Putamen (tissue), 1 donor: Measurements from ENCODE around the gene ERAS.

Source experiments
- DNase-seq: peaks from one replicate; pipeline ENCODE4 v3.0.0-alpha.2; 2016; ENCODE audit warnings: low spot score

The ERAS gene, protein sequence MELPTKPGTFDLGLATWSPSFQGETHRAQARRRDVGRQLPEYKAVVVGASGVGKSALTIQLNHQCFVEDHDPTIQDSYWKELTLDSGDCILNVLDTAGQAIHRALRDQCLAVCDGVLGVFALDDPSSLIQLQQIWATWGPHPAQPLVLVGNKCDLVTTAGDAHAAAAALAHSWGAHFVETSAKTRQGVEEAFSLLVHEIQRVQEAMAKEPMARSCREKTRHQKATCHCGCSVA

DNA sequence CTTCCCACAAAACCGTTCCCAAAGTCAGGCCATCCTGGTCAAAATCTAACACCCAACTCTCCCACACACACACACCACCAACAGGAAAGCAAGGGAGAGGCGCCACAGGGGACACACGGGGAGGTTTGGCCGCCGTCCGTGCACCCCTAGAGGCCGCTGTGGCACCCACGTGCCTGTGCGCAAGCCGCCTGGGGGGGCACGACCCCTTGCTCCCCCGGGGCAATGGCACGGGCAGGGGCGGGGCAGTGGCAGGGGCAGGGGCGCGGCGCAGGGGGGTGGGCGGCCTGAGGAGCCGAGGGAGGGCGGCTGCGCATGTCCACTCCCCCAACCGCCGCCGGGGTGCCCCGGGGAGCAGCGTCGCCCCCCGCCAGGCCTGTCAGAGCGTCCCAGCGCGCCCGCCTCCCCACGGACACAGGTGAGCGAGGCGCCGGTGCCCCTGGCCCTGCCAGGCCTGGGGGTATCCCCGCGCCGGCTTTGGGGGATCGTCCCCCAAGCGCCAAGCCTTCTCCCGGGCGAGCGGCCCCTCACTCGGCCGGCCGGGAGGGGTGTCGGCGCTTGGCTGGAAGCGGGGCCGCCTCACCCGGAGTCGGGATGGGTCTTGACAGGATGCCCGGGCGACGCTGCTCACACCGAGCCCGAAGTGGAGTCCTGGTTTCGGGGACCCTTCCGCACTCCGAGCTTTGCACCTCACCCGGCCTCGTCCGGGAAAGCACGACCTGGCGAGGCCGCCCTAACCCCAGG, at the start of gene ERAS:
Gene ERAS, plus strand, starts transcription at position 379 of the 741 bp plus-strand sequence. CDS start 2,611 bp downstream, outside the sequence.
- DNase-seq, result no peak

GRCh38 chrX:48776818-48777439, 49.4 kb upstream of the ERAS start:
- DNase-seq, result no peak

GRCh38 chrX:48779399-48779798, 46.9 kb upstream of the ERAS start:
- DNase-seq, result no peak

GRCh38 chrX:48781705-48782104, 44.6 kb upstream of the ERAS start:
- DNase-seq, result no peak

- no peak for DNase-seq
These were observed 44.1 kb upstream of the ERAS start for GRCh38 chrX:48782216-48782615.

DNA sequence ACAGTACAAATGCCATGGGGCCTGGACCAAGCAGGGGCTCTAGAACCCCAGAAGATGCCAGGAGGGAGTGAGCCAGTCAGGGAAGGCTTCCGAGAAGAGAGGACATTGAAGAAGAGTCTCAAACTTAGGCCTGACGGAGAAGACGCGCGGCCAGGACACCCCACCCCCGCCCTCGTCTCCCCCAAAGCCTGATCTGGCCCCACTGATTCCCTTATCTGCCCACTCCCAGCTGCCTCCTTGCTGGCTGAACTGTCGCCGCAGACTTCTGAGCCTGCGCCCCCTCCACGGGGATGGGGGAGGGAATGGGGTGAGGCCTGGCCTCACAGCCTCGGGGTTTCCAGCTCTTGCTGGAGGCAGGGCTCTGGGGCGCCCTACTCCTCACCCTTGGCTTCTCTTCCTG, 43.5 kb upstream of the ERAS start:
- no peak for DNase-seq

DNA sequence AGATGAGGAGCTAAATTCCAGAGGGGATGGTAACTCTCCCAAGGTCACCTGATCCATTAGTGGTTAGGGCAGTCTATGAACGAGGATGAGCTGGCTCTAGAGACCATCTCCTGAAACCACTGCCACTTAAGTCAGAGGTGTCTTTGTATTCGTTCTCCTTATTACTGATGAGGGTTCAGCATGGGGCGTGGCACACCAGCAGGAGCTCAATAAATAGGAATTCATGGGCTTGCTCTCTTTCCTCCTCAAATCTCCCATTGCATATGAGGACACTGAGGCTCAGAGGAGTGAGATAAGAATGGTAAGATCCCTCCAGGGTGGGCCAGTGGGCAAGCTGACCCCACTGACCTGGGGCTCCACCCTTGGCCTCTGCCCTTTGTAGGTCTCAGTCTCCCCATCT, 41.6 kb upstream of the ERAS start:
- no peak for DNase-seq

DNA sequence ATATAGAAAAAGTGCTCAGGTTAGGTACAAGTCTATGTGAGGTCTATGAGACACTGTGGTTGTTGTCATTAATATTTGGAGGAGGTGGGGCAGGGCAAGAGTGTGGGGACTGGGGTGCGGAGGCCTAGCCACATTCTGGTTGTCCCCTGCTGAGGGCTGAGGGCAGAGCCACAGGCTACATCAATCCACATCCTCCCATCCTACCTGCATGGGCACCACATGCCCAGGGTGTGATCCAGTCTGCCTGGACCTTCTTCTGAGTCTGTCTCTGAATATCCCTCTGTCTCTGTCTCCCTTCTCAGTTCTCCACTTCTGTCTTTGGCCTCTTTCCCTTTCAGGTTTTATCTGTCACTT, 41.1 kb upstream of the ERAS start:
- DNase-seq, result no peak

DNA sequence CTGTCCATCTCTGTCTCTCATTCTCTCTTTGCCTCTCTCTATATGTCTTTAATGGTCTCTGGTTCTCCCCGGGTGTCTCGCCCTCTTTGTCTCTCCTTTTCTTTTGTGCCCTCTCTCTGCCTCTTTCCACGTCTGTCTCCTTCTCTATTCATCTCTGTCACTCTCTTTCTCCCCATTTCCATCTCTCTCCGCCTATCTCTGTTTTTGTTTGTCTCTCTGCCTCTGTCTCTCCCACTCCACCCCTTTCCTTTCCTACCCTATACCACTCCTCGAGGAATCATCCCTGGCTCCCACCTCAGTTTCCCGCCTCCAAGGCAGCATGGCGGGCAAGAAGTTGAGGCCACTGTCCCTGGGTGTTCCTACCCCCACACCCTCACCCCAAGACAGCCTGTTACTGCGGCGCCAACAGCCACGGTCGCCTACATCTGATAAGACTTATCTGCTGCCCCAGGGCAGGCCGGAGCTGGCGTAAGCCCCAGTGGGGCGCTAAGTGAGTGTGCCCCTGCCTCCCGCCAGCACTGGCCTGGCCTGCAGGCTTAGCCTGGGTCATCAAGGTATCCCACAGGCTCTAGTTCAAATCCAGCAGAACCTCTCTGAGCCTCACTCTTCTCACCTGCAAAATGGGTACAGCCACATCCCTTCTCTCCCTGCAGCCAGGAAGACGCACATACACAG, 40.6 kb upstream of the ERAS start:
- DNase-seq, result no peak

GRCh38 chrX:48786341-48786800, 39.9 kb upstream of the ERAS start, which contains the start of gene GATA1:
Gene GATA1 (plus strand): TSS chrX:48786590. CDS start chrX:48791110, 4,520 bp downstream.
- DNase-seq, result no peak

DNA sequence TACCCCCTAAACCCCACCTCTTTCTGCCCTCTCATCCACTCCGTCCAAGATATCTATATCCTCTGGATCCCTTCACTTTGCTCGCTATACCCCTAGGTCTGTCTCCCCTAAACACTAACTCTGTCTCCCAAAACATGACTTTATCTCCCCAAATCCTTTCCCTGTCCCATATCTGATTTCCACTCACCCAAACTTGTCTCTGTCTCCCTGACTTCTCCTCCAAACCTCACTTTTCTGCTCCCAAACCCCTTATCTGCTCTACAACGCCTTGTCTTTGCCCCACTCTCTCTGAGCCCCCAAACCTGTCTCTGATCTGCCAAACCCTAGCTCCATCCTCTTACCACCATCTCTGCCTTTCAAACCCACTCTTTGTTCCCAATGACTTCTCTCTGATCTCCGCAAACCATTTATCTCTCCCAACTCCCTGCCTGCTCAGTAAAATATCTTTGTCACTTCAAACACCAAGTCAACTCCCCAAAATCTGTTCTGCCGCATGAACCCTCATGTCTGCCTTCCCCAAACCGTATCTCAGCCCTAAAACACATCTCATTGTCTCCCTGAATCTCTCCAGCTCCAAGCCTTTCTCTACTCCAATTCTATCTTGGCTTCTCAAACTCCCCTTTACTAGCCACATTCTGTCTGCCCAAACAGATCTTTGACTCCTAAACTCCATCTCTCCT, 39.3 kb upstream of the ERAS start:
- no peak for DNase-seq

- no peak for DNase-seq
These were observed 38.5 kb upstream of the ERAS start for GRCh38 chrX:48787505-48788443.

DNA sequence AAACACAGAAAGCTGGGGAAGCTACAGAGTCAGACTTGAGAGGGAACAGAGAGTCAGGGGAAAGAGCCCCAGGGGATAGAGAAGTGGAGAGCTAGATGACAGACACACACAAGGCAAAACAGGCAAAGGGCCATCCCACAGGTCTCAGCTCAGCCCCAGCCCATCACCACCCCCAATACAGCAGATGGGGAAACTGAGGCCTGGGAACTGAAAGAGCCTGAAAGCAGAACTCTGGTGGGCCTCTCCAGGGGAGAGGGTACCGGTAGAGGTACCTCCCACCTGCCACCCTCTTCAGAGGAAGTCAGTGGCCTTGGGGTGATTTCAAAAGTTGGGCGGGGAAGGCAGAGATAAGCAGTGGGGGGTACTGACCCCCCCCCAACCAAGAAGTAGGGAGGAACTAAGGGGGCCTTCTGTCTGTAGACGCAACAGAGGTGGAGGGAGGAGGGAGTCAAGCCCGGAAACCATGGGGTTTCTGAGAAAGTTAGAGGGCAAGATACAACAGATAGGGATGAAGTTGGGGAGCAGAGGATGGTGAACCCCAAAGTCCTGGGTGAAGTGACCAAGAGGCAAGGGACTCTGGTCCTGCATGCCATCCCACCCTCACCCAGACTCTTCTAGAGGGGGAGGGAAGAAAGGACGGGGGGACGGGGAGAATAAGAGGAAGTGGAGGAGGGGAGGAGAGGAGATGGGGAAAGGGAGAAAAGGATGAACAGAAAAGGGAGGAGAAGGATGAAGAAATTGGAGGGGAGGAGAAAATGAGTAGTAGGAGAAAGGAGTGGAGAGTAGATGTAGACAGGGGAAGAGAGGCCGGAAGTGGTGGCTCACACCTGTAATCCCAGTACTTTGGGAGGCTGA, 36.7 kb upstream of the ERAS start:
- no peak for DNase-seq

DNA sequence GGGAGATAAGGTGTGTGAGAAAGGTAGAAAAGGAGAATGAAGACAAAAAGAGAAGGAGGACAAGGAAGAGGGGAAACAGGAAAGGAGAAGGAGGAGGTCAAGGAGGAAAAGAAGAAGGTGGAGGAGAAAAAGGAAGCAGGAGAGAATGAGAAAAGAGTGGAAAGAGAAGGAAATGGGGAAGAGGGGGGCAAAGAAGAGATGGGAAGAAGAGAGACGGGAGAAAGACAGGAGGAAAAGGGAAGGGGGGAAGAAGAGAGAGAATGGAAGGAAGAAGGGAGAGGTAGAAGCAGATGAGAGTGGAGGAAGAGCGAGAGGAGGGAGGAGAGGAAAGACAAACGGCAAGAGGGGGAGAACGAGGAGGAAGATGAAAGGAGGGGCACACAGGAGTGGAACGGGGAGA, 35.8 kb upstream of the ERAS start:
- no peak for DNase-seq

- no peak for DNase-seq
These were observed 35.1 kb upstream of the ERAS start for GRCh38 chrX:48791063-48791820.

DNA sequence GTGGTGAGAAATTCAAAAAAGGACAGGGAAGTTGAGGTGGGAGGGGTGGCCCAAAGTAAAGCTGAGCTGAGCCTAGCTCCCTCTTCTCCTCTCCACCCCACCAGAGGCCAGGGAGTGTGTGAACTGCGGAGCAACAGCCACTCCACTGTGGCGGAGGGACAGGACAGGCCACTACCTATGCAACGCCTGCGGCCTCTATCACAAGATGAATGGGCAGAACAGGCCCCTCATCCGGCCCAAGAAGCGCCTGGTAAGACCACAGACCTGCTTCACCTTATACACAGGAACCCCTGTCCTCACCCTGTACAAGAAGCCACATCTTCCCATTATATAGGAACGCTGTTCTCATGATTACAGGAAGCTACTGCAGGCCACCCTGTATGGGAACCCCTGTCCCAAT, 34.1 kb upstream of the ERAS start:
- no peak for DNase-seq

DNA sequence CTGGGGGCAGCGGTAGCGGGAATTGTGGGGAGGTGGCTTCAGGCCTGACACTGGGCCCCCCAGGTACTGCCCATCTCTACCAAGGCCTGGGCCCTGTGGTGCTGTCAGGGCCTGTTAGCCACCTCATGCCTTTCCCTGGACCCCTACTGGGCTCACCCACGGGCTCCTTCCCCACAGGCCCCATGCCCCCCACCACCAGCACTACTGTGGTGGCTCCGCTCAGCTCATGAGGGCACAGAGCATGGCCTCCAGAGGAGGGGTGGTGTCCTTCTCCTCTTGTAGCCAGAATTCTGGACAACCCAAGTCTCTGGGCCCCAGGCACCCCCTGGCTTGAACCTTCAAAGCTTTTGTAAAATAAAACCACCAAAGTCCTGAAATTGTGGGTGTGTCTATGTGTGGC, 32.4 kb upstream of the ERAS start:
- DNase-seq, result no peak

DNA sequence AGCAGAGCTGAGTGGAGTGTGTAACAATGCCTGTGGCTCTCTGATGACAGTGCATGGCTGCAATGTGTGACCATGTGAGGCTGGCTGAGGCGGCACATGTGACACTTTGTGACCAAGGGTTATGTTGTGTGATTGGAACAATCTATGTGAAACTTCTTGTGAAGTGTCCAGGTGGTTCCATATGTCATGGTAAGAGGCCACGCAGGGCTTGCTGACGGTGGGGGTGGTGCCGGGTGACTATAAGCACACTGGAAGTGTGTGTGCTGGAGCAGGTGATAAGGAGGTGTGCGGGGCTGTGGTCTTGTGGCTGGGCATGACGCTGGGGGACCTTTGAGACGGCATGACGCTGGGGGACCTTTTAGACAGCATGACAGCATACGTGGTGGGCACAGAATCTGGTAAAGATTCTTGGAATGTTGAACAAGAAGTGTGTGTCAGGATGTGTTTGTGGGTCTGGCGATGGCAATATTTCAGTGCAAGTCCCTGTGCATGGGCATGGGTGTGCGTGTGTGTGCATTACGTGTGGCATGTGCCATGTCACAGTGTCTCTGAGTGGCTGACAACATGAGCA, 31.9 kb upstream of the ERAS start:
- no peak for DNase-seq
